Endometrial microvascular endothelial cells (primary cell): ENCODE measurements around the gene PSG7. TPM values are rescaled to one million over a fixed set of nuclear protein-coding genes. Genes with fewer than 3 reads are reported as not detected.
"Not testable (repeated sequence)": the region's sequence is repeated elsewhere in the genome, so short reads cannot be mapped to it uniquely, and the experiment has no call there.

Source experiments
- in situ Hi-C: cut with HindIII; loops from 2 replicates; pipeline ENCODE4 v1.10.0; 2017; ENCODE audit warnings: low sequenced_read_pairs, low pct_unique_long_range_greater_than_20kb; ENCODE audit errors: inconsistent ontology term
- total RNA-seq: library from RNA; depleted of rRNA; stranded (reverse); fragments of >200 nt; gene quantifications from one replicate; pipeline ENCODE4 v1.2.3, GENCODE V29; 2015; ENCODE audit errors: inconsistent ontology term

PSG7 gene
- total RNA-seq, 1 donor from 2014 or later = not detected

- in situ Hi-C loops = not testable (repeated sequence)
These were observed 18.5 kb downstream of the PSG7 start for GRCh38 chr19:42918377-42919069.

DNA sequence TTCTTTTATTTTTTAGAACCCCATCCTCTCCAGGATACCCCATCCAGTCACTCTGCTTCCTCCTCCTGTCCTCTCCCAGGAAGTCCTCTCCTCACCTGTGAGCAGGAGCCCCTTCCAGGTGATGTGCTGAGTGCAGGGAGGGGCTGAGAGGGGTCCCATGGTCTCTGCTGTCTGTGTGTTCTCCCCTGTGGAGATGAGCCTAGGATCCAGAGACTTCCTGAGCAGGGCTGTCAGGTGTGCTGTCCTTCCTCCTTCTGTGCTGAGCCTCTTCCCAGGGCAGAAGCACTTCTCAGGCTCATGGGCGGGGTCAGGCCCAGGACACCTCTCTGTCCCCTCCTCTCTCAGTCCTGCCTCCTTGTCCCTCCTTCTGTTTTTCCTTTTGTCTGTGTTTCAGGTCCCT is 19.4 kb downstream of the PSG7 start, which contains the start of gene PSG6:
TSS of gene PSG6 (minus strand) at position 261 of the 400 bp plus-strand sequence. CDS start at position 159, 102 bp downstream.
- in situ Hi-C loops = not testable (repeated sequence)

DNA sequence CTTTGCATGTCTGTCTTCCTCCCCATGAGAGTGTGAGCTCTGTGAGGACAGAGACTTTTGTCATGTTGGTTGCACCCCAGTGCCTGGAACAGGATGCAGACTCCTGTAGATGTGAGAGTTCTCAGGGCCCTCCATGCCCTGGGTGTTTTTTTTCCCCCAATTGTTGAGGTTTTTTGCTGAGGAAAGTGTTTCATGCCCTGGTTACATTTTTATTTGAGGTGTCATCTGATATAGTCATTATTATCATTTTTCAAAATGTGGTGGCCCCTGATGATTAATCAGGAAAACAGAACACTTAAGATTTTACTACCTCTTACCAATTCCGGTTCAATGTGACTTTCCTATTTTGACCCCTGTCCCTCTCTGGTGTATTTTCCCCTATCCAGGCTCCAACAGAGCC is 20.1 kb downstream of the PSG7 start:
- in situ Hi-C loops = not testable (repeated sequence)

GRCh38 chr19:42913516-42913915 is 23.5 kb downstream of the PSG7 start:
- in situ Hi-C loops = not testable (repeated sequence)

DNA sequence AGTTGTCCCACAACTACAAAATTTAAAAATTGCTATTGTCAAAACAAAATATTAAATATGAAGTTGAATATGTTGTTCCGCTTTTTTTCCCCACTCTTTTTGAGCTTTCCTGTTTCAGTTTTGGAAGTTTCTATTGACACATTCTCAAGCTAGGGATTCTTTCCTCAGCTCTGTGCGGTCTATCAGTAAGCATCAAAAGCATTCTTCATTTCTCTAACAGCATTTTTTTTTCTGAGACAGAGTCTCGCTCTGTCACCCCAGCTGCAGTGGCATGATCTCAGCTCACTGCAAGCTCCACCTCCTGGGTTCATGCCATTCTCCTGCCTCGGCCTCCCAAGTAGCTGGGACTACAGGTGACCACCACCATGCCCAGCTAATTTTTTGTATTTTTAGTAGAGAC is 24.1 kb downstream of the PSG7 start:
- in situ Hi-C loops = not testable (repeated sequence)

DNA sequence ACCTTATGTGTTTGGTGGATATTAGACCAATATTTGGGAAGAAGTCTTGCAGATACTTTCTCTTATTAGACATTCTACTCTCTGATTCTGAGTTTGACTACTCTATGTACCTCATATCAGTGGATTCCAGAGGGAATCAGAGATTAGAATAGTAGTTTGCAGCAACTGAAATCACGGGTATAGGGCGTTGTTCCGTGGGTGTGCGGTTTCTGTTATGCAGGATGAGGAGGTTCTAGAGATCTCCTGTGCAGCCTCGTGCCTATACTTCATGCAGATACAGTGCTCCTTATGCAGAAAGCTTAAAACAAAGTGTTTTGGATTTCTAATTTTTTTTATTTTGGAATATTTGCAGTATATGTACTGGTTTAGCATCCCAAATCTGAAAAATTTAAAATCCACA is 25.3 kb downstream of the PSG7 start:
- in situ Hi-C loops = not testable (repeated sequence)

GRCh38 chr19:42906162-42906561 is 30.8 kb downstream of the PSG7 start:
- in situ Hi-C loops = not testable (repeated sequence)

DNA sequence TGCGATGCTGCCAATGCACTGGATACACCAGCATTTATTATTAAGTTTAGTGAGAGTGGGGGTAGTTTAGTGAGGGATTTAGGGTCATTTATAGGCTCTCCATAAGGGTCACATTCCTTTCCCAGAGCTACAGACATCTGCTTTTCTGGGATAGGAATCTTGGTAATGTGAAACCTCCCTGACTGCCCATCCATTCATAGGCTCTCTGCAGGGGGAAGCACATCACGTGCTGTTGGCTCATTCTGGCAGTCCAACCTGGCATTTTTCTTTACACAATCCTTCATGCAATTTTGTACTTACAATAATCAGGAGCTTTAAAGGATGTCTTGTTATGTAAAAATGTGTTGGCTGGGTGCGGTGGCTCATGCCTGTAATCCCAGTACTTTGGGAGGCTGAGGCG is 36.4 kb downstream of the PSG7 start:
- in situ Hi-C loops = not testable (repeated sequence)

- in situ Hi-C loops = not testable (repeated sequence)
These were observed 37.3 kb downstream of the PSG7 start for GRCh38 chr19:42899674-42900073.

GRCh38 chr19:42899110-42899509 is 37.9 kb downstream of the PSG7 start:
- in situ Hi-C loops = not testable (repeated sequence)

- in situ Hi-C loops = not testable (repeated sequence)
These were observed 38.4 kb downstream of the PSG7 start for GRCh38 chr19:42898656-42899055.

DNA sequence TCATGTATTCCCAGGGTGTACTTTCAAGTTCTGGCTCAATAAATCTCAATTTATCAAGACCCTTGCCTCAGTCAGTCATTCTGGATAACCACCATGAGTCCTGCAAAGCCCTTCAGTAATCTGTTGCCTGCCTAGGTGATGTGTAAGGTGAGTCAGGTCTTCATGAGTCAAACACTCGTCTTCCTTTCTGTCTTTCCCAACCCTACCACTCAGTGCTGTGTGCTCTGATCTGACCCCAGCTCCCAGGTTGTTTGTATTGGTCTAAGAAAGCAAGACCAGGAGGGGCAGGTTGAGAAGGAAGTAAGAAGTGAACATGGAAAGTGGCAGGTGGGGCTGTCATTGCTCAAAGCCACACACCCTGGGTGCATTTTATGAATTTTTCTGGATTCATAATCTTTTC is 39.3 kb downstream of the PSG7 start:
- in situ Hi-C loops = not testable (repeated sequence)

- in situ Hi-C loops = not testable (repeated sequence)
These were observed 46.6 kb downstream of the PSG7 start for GRCh38 chr19:42890446-42890845.

- in situ Hi-C loops = not testable (repeated sequence)
These were observed 49.0 kb downstream of the PSG7 start for GRCh38 chr19:42887876-42888445.

- in situ Hi-C loops = not testable (repeated sequence)
These were observed 54.3 kb downstream of the PSG7 start for GRCh38 chr19:42882730-42883129.

GRCh38 chr19:42882010-42882409 is 55.0 kb downstream of the PSG7 start:
- in situ Hi-C loops = not testable (repeated sequence)

DNA sequence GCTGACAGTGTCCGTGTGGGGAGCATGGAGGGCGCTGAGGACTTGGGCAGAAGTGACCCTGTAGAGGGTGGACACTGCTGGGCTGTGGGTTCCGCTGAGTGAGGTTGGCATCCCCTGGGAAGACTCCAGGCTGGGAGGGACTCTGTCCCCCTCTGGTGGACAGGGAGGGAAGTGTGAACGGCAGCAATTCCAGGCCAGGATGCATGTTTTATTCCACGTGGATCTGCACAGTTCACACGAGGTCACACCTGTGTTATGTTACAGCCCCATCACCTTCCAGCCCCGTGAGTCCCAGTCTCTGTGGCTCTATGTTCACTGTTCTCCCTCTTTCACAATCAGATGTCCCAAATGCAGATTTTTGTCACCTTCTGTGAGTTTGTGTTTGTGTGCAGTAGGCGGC is 55.7 kb downstream of the PSG7 start:
- in situ Hi-C loops = not testable (repeated sequence)

- in situ Hi-C loops = not testable (repeated sequence)
These were observed 56.4 kb downstream of the PSG7 start for GRCh38 chr19:42880621-42881020.

- in situ Hi-C loops = no loop called here
These were observed 57.4 kb downstream of the PSG7 start, which contains the start of gene PSG1 for GRCh38 chr19:42879613-42880012. PSG1 (minus strand) TSS chr19:42879713; CDS start chr19:42879581, 132 bp downstream.

GRCh38 chr19:42876596-42876995 is 60.4 kb downstream of the PSG7 start:
- in situ Hi-C loops = not testable (repeated sequence)
